H1 (cell line): ENCODE data around the gene GPR150. TPM values are rescaled to one million over a fixed set of nuclear protein-coding genes. Genes with fewer than 3 reads are reported as not detected.

ENCODE experiments used
- CEBPB ChIP-seq: IDR thresholded peaks from 2 replicates; pipeline ENCODE4 v1.6.1; 2012; ENCODE audit warnings: low read depth, low read length
- EZH2 ChIP-seq: fragments of 200-600 bp; sonication (generic); IDR thresholded peaks from 2 replicates; pipeline ENCODE4 v1.7.1; 2012; ENCODE audit warnings: low read depth, mild to moderate bottlenecking, moderate library complexity, low read length, inconsistent platforms; ENCODE audit not compliant: severe bottlenecking
- HDAC2 ChIP-seq, 2 experiments: fragments of 300-600 bp in 1 of 2; sonication (generic) in 1 of 2; IDR thresholded peaks; 2 replicates each; pipeline ENCODE4 v1.6.1; 2011 to 2012; ENCODE audit warnings: low read depth in 2 of 2, low read length in 2 of 2, mild to moderate bottlenecking in 2 of 2, moderate library complexity in 2 of 2, borderline replicate concordance in 1 of 2, inconsistent platforms in 1 of 2
- KDM4A ChIP-seq: IDR thresholded peaks from one replicate; pipeline ENCODE4 v1.7.1; 2012; ENCODE audit warnings: low read depth, mild to moderate bottlenecking, moderate library complexity, low read length, inconsistent platforms; ENCODE audit not compliant: severe bottlenecking
- MAX ChIP-seq: IDR thresholded peaks from 2 replicates; pipeline ENCODE4 v1.6.1; 2012; ENCODE audit warnings: inconsistent platforms
- PHF8 ChIP-seq: fragments of 200-600 bp; sonication (generic); conservative IDR thresholded peaks from 2 replicates; pipeline ENCODE4 v1.7.1; 2012; ENCODE audit warnings: low read depth, mild to moderate bottlenecking, inconsistent platforms, low read length, moderate library complexity
- POLR2AphosphoS5 ChIP-seq: IDR thresholded peaks from 2 replicates; pipeline ENCODE4 v1.6.1; 2011; ENCODE audit warnings: low read depth, low read length
- RNF2 ChIP-seq: fragments of 200-900, 300-1000 bp; sonication (generic); IDR thresholded peaks from 2 replicates; pipeline ENCODE4 v1.7.1; 2016; ENCODE audit warnings: borderline replicate concordance, low read depth, mild to moderate bottlenecking, antibody characterized with exemption, low read length; ENCODE audit not compliant: poor library complexity, severe bottlenecking; ENCODE audit errors: missing control alignments
- SIX5 ChIP-seq: IDR thresholded peaks from 2 replicates; pipeline ENCODE4 v1.6.1; 2011; ENCODE audit warnings: mild to moderate bottlenecking, low read depth, low read length
- SP1 ChIP-seq: IDR thresholded peaks from 2 replicates; pipeline ENCODE4 v1.6.1; 2011; ENCODE audit warnings: low read depth, low read length
- SRF ChIP-seq: IDR thresholded peaks from 2 replicates; pipeline ENCODE4 v1.6.1; 2011; ENCODE audit warnings: mild to moderate bottlenecking, low read depth, low read length, moderate library complexity
- TAF7 ChIP-seq: optimal IDR thresholded peaks from 2 replicates; pipeline ENCODE3; 2011; ENCODE audit warnings: low read depth, mild to moderate bottlenecking, inconsistent platforms, low read length, moderate library complexity, borderline replicate concordance
- TCF12 ChIP-seq: IDR thresholded peaks from 2 replicates; pipeline ENCODE4 v1.6.1; 2011; ENCODE audit warnings: low read depth, mild to moderate bottlenecking, low read length
- TEAD4 ChIP-seq: IDR thresholded peaks from 2 replicates; pipeline ENCODE4 v1.6.1; 2012; ENCODE audit warnings: low read depth, low read length, inconsistent platforms, mixed read lengths
- polyA plus RNA-seq, 7 experiments: library from polyadenylated mRNA; depleted of rRNA in 3 of 7; stranded (reverse) in 5 of 7; unstranded in 2 of 7; fragments of >200 nt in 5 of 7; fragments of 200-250 nt in 2 of 7; gene quantifications; 1 replicate in 5 of 7; 2 replicates in 1 of 7; 4 replicates in 1 of 7; pipeline versions ENCODE4 v1.2.1 to v1.2.3, GENCODE V29; 2011 to 2013; ENCODE audit warnings: missing spikeins in 2 of 7, mixed read lengths in 2 of 7
- total RNA-seq: library from RNA; stranded (reverse); fragmentation: NEBNext Ultra II Directional; extraction: Animal tissue kit (Norgen Biotek cat#: 25700); gene quantifications from 2 replicates; pipeline ENCODE4 v1.2.1, GENCODE V29; 2021

The GPR150 gene
- total and polyA plus RNA-seq, 2 of the 8 experiments (the other 6 are each of a cell fraction or from before 2014, with no cell fraction given), result 0.14 TPM; not detected in 1

- TF ChIP-seq KDM4A, result peak; percentile 97
- 0 out of 4 replicates have a peak, but pooled peaks of 1 of the 2 experiments have one; percentile 43 for TF ChIP-seq HDAC2 (IDR thresholded peaks at IDR 0.05; ENCODE audit: borderline replicate concordance in 1 of 2, low read depth in 2 of 2, low read length in 2 of 2)
- no peak for TF ChIP-seq TEAD4
- TF ChIP-seq TCF12, result no peak
- TF ChIP-seq PHF8, result 0 out of 2 replicates have a peak, but pooled peaks have one; percentile 36
- TF ChIP-seq CEBPB, result no peak
- no peak for TF ChIP-seq SIX5
- TF ChIP-seq POLR2AphosphoS5, result no peak
- TF ChIP-seq SP1, result no peak
- no peak for TF ChIP-seq EZH2
- TF ChIP-seq SRF, result no peak
- peak; percentile 94 for TF ChIP-seq MAX
- no peak for TF ChIP-seq TAF7
- peak; percentile 59 for TF ChIP-seq RNF2
Measured at GRCh38 chr5:95620870-95621838, 1.3 kb downstream of the GPR150 start (continued).
